Measurements from ENCODE around the gene DGKA. TPM values are rescaled to one million over a fixed set of nuclear protein-coding genes. Genes with fewer than 3 reads are reported as not detected.

Gene DGKA
- total RNA-seq, 4 donors from 2014 or later: 95.7 to 209 (median 159) TPM

- peaks cover 36 to 85% (median 41%) of the 10 kb centered on the region in 3 donors for H3K4me1 ChIP-seq
- H3K9me3 ChIP-seq: no peaks in the 10 kb centered on the region
- TF ChIP-seq POLR2A (IDR thresholded peaks at IDR 0.05) (peak in 1 of 4 donors; percentile 51), CTCF (IDR thresholded peaks at IDR 0.05) (no peak)
- DNase-seq: no peak
- intact Hi-C loops (cut with DNase I): no loop called here
- H3K36me3 ChIP-seq: peaks cover 0 to 18% (median 5%) of the 10 kb centered on the region in 3 donors
- peak overlapping the region; percentile 91 to 100 (median 94) for H3K27ac ChIP-seq
- H3K27me3 ChIP-seq: no peaks in the 10 kb centered on the region
- 0 to 1% methylated on average over 8 to 25 of the region's 60 CpGs for WGBS, 2 donors
- H3K4me3 ChIP-seq: peak overlapping the region; percentile 47 to 93 (median 85)
These were observed 1.0 kb downstream of the DGKA start for GRCh38 chr12:55931780-55932550.

GRCh38 chr12:55932551-55932910 lies 1.6 kb downstream of the DGKA start:
- no peak for DNase-seq
- TF ChIP-seq CTCF (IDR thresholded peaks at IDR 0.05) (no peak), POLR2A (IDR thresholded peaks at IDR 0.05) (peak in 1 of 4 donors; percentile 52)
- Histone ChIP-seq H3K9me3 (no peaks in the 10 kb centered on the region), H3K4me1 (peaks cover 36 to 91% (median 41%) of the 10 kb centered on the region in 3 donors), H3K27ac (peak overlapping the region; percentile 91 to 100 (median 94)), H3K36me3 (peaks cover 0 to 24% (median 5%) of the 10 kb centered on the region in 3 donors), H3K27me3 (no peaks in the 10 kb centered on the region), H3K4me3 (peak overlapping the region; percentile 47 to 93 (median 85))
- intact Hi-C loops (cut with DNase I): no loop called here
- 0% methylated on average over 2 to 3 of the region's 4 CpGs for WGBS, 2 donors

- no peak for DNase-seq
- peaks cover 0 to 32% (median 5%) of the 10 kb centered on the region in 3 donors for H3K36me3 ChIP-seq
- no peak for TF ChIP-seq CTCF (IDR thresholded peaks at IDR 0.05)
- peak in 3 of 4 donors; percentile 10 to 58 (median 24) for TF ChIP-seq POLR2A (IDR thresholded peaks at IDR 0.05)
- peak overlapping the region; percentile 47 to 93 (median 85) for H3K4me3 ChIP-seq
- peaks cover 31 to 93% (median 38%) of the 10 kb centered on the region in 3 donors for H3K4me1 ChIP-seq
- intact Hi-C loops (cut with DNase I): no loop called here
- peak overlapping the region; percentile 91 to 100 (median 94) for H3K27ac ChIP-seq
- WGBS, 2 donors: 25 to 44% methylated on average over 6 to 7 of the region's 7 CpGs
- no peaks in the 10 kb centered on the region for H3K27me3 ChIP-seq
- H3K9me3 ChIP-seq: no peaks in the 10 kb centered on the region
These were observed 2.3 kb downstream of the DGKA start for GRCh38 chr12:55933169-55933798.

GRCh38 chr12:55933799-55934742 lies 3.1 kb downstream of the DGKA start:
- 42 to 100% methylated on average over 1 of the region's 1 CpG for WGBS, 2 donors

More at GRCh38 chr12:55933799-55934742, 3.1 kb downstream of the DGKA start:
- intact Hi-C loops (cut with DNase I): no loop called here
- H3K4me3 ChIP-seq: peak overlapping the region; percentile 47 to 93 (median 85)
- peak overlapping the region; percentile 91 to 100 (median 94) for H3K27ac ChIP-seq
- no peaks in the 10 kb centered on the region for H3K9me3 ChIP-seq
- TF ChIP-seq POLR2A (IDR thresholded peaks at IDR 0.05) (no peak), CTCF (IDR thresholded peaks at IDR 0.05) (no peak)
- H3K4me1 ChIP-seq: peaks cover 26 to 93% (median 35%) of the 10 kb centered on the region in 3 donors
- H3K27me3 ChIP-seq: no peaks in the 10 kb centered on the region
- DNase-seq: no peak
- peaks cover 0 to 39% (median 5%) of the 10 kb centered on the region in 3 donors for H3K36me3 ChIP-seq
